MM.1S (cell line): ENCODE measurements around the gene RYK.

Experiments
- DNase-seq: peaks from one replicate; pipeline ENCODE4 v3.0.0-alpha.2; 2015
- H2AFZ ChIP-seq: fragments of 300-600 bp; sonication (generic); 2 replicates; pipeline ENCODE4 v1.6.0; 2016; ENCODE audit warnings: antibody characterized with exemption, low read length
- H3F3A ChIP-seq: fragments of 300-600 bp; sonication (generic); 2 replicates; pipeline ENCODE4 v1.6.1; 2016; ENCODE audit warnings: mild to moderate bottlenecking, antibody characterized with exemption, low read length, moderate library complexity, mixed read lengths; ENCODE audit not compliant: insufficient read depth
- H3K27ac ChIP-seq: fragments of 300-600 bp; sonication (generic); 2 replicates; pipeline ENCODE4 v1.5.1; 2016; ENCODE audit warnings: mild to moderate bottlenecking, low read length
- H3K27me3 ChIP-seq: fragments of 300-600 bp; sonication (generic); replicated peaks from 2 replicates; pipeline ENCODE4 v1.6.0; 2016; ENCODE audit warnings: low read length; ENCODE audit not compliant: insufficient read depth
- H3K36me3 ChIP-seq: fragments of 300-600 bp; sonication (generic); replicated peaks from 2 replicates; pipeline ENCODE4 v1.6.1; 2016; ENCODE audit warnings: mild to moderate bottlenecking, low read length, mixed read lengths; ENCODE audit not compliant: insufficient read depth
- H3K4me1 ChIP-seq: fragments of 300-600 bp; sonication (generic); 2 replicates; pipeline ENCODE4 v1.6.1; 2016; ENCODE audit warnings: low read length, mixed read lengths
- H3K4me2 ChIP-seq: fragments of 300-600 bp; sonication (generic); 2 replicates; pipeline ENCODE4 v1.6.0; 2016; ENCODE audit warnings: low read depth, low read length
- H3K4me3 ChIP-seq: fragments of 300-600 bp; sonication (generic); 2 replicates; pipeline ENCODE4 v1.5.1; 2016; ENCODE audit warnings: low read length, mixed read lengths
- H3K79me2 ChIP-seq: fragments of 300-600 bp; sonication (generic); 2 replicates; pipeline ENCODE4 v1.6.1; 2016; ENCODE audit warnings: mixed run types, low read length, mixed read lengths
- H3K9ac ChIP-seq: fragments of 300-600 bp; sonication (generic); 2 replicates; pipeline ENCODE4 v1.6.1; 2016; ENCODE audit warnings: low read length, mixed read lengths
- H3K9me2 ChIP-seq: fragments of 300-600 bp; sonication (generic); replicated peaks from 2 replicates; pipeline ENCODE4 v1.6.1; 2016; ENCODE audit warnings: mild to moderate bottlenecking, low read length, mixed read lengths; ENCODE audit not compliant: insufficient read depth
- H3K9me3 ChIP-seq: fragments of 300-600 bp; sonication (generic); replicated peaks from 2 replicates; pipeline ENCODE4 v1.6.1; 2016; ENCODE audit warnings: mild to moderate bottlenecking, low read length, mixed read lengths; ENCODE audit not compliant: insufficient read depth
- H4K20me1 ChIP-seq: fragments of 300-600 bp; sonication (generic); 2 replicates; pipeline ENCODE4 v1.6.1; 2016; ENCODE audit warnings: mild to moderate bottlenecking, low read length, moderate library complexity, mixed read lengths; ENCODE audit not compliant: insufficient read depth
- EZH2 ChIP-seq: fragments of 300-600 bp; sonication (generic); optimal IDR thresholded peaks from 2 replicates; pipeline ENCODE3; 2017; ENCODE audit warnings: low read depth, mild to moderate bottlenecking, antibody characterized with exemption, low read length, mixed read lengths
- EZH2phosphoT487 ChIP-seq: fragments of 300-600 bp; sonication (generic); IDR thresholded peaks from 2 replicates; pipeline ENCODE4 v1.6.1; 2018; ENCODE audit warnings: antibody characterized with exemption, low read length
- TF ChIP-seq, protein P1 (sequence below): fragments of 300-600 bp; sonication (generic); IDR thresholded peaks from 2 replicates; pipeline ENCODE4 v1.5.1; 2016; ENCODE audit warnings: antibody characterized with exemption, low read length, mixed read lengths

Gene RYK

DNA sequence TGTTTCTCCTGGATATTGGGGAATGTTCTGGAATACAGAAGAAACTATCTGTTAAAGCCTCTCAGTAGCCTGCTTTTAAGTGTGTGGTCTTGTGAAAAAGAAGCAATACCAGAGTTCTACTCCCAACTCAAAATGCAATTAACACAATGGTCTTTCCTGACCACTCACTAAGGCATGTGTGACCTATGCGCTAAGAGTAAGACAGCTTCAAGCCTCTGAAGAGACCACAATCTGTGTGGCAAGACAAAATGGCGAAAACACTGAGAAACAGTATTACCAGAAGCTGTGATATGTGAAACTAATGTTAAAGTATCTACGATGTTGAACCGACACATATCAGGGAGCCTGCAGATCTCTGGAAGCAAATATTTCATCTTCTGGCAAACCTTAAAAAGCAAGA lies 33.8 kb downstream of the RYK start:
- Histone ChIP-seq H3F3A (no peaks in the 10 kb centered on the region), H3K4me1 (no peaks in the 10 kb centered on the region), H3K4me2 (no peak overlapping the region), H3K27ac (no peak overlapping the region), H3K9me2 (no peaks in the 10 kb centered on the region), H3K9ac (no peak overlapping the region), H3K79me2 (no peaks in the 10 kb centered on the region), H3K36me3 (no peaks in the 10 kb centered on the region), H3K27me3 (no peaks in the 10 kb centered on the region), H3K4me3 (no peak overlapping the region), H2AFZ (no peak overlapping the region), H4K20me1 (no peaks in the 10 kb centered on the region), H3K9me3 (no peaks in the 10 kb centered on the region)
- no peak for DNase-seq
- TF ChIP-seq, protein P1, sequence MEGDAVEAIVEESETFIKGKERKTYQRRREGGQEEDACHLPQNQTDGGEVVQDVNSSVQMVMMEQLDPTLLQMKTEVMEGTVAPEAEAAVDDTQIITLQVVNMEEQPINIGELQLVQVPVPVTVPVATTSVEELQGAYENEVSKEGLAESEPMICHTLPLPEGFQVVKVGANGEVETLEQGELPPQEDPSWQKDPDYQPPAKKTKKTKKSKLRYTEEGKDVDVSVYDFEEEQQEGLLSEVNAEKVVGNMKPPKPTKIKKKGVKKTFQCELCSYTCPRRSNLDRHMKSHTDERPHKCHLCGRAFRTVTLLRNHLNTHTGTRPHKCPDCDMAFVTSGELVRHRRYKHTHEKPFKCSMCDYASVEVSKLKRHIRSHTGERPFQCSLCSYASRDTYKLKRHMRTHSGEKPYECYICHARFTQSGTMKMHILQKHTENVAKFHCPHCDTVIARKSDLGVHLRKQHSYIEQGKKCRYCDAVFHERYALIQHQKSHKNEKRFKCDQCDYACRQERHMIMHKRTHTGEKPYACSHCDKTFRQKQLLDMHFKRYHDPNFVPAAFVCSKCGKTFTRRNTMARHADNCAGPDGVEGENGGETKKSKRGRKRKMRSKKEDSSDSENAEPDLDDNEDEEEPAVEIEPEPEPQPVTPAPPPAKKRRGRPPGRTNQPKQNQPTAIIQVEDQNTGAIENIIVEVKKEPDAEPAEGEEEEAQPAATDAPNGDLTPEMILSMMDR, result no peak
- TF ChIP-seq EZH2phosphoT487, result no peak
- no peak for TF ChIP-seq EZH2

DNA sequence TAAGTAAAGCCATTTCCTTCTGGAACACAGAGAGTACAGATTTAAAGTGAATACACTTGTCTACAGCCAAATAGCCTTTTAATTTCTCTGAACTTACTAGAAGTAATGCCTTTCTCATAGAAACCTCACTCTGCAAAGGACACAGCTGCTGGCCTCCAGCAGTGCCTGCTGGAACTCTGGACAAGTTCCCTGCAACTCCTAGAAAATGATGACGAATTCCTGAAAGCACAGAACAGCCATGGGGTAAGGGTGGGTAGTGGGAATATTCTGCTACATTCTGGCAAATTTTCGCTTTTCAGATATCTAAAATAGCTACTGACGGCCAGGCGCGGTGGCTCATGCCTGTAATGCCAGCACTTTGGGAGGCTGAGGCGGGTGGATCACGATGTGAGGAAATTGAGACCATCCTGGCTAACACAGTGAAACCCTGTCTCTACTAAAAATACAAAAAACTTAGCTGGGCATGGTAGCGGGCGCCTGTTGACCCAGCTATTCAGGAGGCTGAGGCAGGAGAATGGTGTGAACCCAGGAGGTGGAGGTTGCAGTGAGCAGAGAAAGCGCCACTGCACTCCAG lies 34.4 kb downstream of the RYK start:
- DNase-seq, result no peak
- Histone ChIP-seq H3F3A (no peaks in the 10 kb centered on the region), H3K9me2 (no peaks in the 10 kb centered on the region), H3K9ac (no peak overlapping the region), H3K4me2 (no peak overlapping the region), H3K79me2 (no peaks in the 10 kb centered on the region), H3K27me3 (no peaks in the 10 kb centered on the region), H3K4me1 (no peaks in the 10 kb centered on the region), H3K36me3 (no peaks in the 10 kb centered on the region), H4K20me1 (no peaks in the 10 kb centered on the region), H2AFZ (no peak overlapping the region), H3K27ac (no peak overlapping the region), H3K4me3 (no peak overlapping the region), H3K9me3 (no peaks in the 10 kb centered on the region)
- TF ChIP-seq EZH2phosphoT487 (no peak), EZH2 (no peak)
- TF ChIP-seq, protein P1, result no peak

DNA sequence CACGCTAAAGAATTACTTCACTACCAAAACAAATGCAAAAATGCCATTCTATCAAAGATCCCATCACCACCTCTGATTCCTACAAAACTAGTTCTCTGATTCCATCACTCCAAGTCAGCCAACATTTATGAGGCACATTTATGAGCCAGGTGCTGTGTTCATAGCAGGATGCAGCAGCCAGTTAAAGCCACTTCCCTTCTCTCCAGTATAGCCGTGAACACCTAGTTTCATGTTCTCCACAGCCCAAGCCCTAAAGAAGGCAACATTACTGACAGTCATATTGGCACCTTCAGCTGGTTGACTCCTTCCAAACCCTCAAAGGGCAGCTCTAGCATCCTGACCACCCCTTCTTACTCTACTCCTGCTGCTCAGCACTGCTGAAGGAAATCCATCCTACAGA lies 36.4 kb downstream of the RYK start:
- Histone ChIP-seq H3K9ac (no peak overlapping the region), H3F3A (no peaks in the 10 kb centered on the region), H3K36me3 (no peaks in the 10 kb centered on the region), H2AFZ (no peak overlapping the region), H3K27ac (no peak overlapping the region), H3K79me2 (no peaks in the 10 kb centered on the region), H3K9me2 (no peaks in the 10 kb centered on the region), H3K27me3 (no peaks in the 10 kb centered on the region), H3K4me1 (0 out of 2 replicates have a peak, but pooled peaks cover 8% of the 10 kb centered on the region), H3K9me3 (no peaks in the 10 kb centered on the region), H4K20me1 (no peaks in the 10 kb centered on the region), H3K4me2 (no peak overlapping the region), H3K4me3 (no peak overlapping the region)
- DNase-seq, result no peak
- TF ChIP-seq, protein P1, result no peak
- no peak for TF ChIP-seq EZH2phosphoT487
- no peak for TF ChIP-seq EZH2
